Measurements from ENCODE around the gene PERCC1. TPM values are rescaled to one million over a fixed set of nuclear protein-coding genes. Genes with fewer than 3 reads are reported as not detected.
A peak's percentile ranks its signal among the peaks of the same experiment; 100 is the strongest.

Gene PERCC1
- total and polyA plus RNA-seq, 9 of the 15 experiments (the other 6 are each of a cell fraction or from before 2014, with no cell fraction given), result not detected

GRCh38 chr16:1420111-1420539 is 10.8 kb upstream of the PERCC1 start (continued):
- TF ChIP-seq BCLAF1 (IDR thresholded peaks at IDR 0.05; ENCODE audit: borderline replicate concordance in 1 of 2, control insufficient read depth in 1 of 2, low read depth in 2 of 2, low read length in 1 of 2) (no peak), SUPT5H (IDR thresholded peaks at IDR 0.05) (no peak), BRF2 (IDR thresholded peaks at IDR 0.05; ENCODE audit: borderline replicate concordance, insufficient read depth, insufficient read length) (no peak), ZNF511 (CRISPR knock-in tag; IDR thresholded peaks at IDR 0.05) (peak; percentile 53; the same call in 1 of the 2 replicates), ZNF24 (IDR thresholded peaks at IDR 0.05) (0 out of 2 replicates have a peak, but pooled peaks have one; percentile 12), ZC3H4 (CRISPR knock-in tag; IDR thresholded peaks at IDR 0.05; ENCODE audit: borderline replicate concordance) (peak; percentile 57; the same call in 1 of the 2 replicates), GABPA (tag; conservative IDR thresholded peaks at IDR 0.05; ENCODE audit: low read depth) (peak; percentile 78; the same call in 1 of the 2 replicates), DNMT1 (IDR thresholded peaks at IDR 0.05) (0 out of 2 replicates have a peak, but pooled peaks have one; percentile 45), BHLHE40 (IDR thresholded peaks at IDR 0.05; ENCODE audit: low read length) (0 out of 2 replicates have a peak, but pooled peaks have one; percentile 18), MTA3 (IDR thresholded peaks at IDR 0.05; ENCODE audit: borderline replicate concordance) (0 out of 2 replicates have a peak, but pooled peaks have one; percentile 38), TAF7 (tag; IDR thresholded peaks at IDR 0.05) (no peak), CREB3L1 (IDR thresholded peaks at IDR 0.05; ENCODE audit: borderline replicate concordance, low read depth) (no peak), ZNF449 (CRISPR knock-in tag; IDR thresholded peaks at IDR 0.05) (no peak), USF2 (CRISPR knock-in tag; IDR thresholded peaks at IDR 0.05) (no peak), ELF1 (tag; IDR thresholded peaks at IDR 0.05) (no peak), SAP30 (IDR thresholded peaks at IDR 0.05; ENCODE audit: borderline replicate concordance, insufficient read depth, low read depth, low read length, poor library complexity, severe bottlenecking) (peak; percentile 82), RCOR1 (IDR thresholded peaks at IDR 0.05; ENCODE audit: borderline replicate concordance in 1 of 2, low read depth in 2 of 2, low read length in 2 of 2) (no peak), HDAC1 (IDR thresholded peaks at IDR 0.05) (no peak), FOXP1 (CRISPR knock-in tag; IDR thresholded peaks at IDR 0.05) (peak; percentile 79; the same call in 1 of the 2 replicates)

Data from K562 (cell line).